SU-DHL-6 (cell line): ENCODE data around the gene LRFN2.

Experiments
- EZH2phosphoT487 ChIP-seq: fragments of 200-600 bp; sonication (generic), shearing (Covaris generic); conservative IDR thresholded peaks from 2 replicates; pipeline ENCODE4 v1.6.1; 2018; ENCODE audit warnings: mild to moderate bottlenecking, antibody characterized with exemption, low read length, moderate library complexity, mixed read lengths
- TF ChIP-seq, protein P1 (sequence below): fragments of 200-600 bp; sonication (generic); IDR thresholded peaks from one replicate; pipeline ENCODE4 v1.5.1; 2017; ENCODE audit warnings: antibody characterized with exemption, mild to moderate bottlenecking, low read length, moderate library complexity; ENCODE audit not compliant: insufficient read depth, poor library complexity, severe bottlenecking

DNA sequence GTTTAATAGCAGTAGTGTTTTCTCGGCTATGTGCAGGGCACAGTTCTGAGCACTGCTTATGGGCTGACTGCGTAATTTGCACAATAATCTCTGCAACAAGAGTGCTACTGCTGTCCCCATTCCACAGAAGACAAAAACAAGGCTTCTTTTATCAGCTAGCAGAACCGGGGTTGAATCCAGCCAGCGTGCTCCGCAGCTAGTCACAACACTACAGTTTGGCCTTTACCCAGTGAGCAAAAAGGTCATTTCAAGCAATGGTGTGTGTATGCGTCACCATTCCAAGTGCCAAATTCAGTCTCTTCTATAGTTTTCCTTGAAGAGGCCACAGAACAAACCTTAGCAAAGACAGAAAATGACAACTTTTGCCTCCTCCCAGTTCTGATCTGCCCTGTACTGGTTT lies 61.1 kb downstream of the LRFN2 start:
- TF ChIP-seq, protein P1, sequence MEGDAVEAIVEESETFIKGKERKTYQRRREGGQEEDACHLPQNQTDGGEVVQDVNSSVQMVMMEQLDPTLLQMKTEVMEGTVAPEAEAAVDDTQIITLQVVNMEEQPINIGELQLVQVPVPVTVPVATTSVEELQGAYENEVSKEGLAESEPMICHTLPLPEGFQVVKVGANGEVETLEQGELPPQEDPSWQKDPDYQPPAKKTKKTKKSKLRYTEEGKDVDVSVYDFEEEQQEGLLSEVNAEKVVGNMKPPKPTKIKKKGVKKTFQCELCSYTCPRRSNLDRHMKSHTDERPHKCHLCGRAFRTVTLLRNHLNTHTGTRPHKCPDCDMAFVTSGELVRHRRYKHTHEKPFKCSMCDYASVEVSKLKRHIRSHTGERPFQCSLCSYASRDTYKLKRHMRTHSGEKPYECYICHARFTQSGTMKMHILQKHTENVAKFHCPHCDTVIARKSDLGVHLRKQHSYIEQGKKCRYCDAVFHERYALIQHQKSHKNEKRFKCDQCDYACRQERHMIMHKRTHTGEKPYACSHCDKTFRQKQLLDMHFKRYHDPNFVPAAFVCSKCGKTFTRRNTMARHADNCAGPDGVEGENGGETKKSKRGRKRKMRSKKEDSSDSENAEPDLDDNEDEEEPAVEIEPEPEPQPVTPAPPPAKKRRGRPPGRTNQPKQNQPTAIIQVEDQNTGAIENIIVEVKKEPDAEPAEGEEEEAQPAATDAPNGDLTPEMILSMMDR, result no peak
- no peak for TF ChIP-seq EZH2phosphoT487
